GM23248 (cell line): Measurements from ENCODE around the gene SOX6. TPM values are rescaled to one million over a fixed set of nuclear protein-coding genes. Genes with fewer than 3 reads are reported as not detected.

ENCODE experiments used
- DNase-seq: peaks from one replicate; pipeline ENCODE4 v3.0.0-alpha.2; 2015
- H2AFZ ChIP-seq: fragments of 200-600 bp; sonication (generic); 2 replicates; pipeline ENCODE4 v1.6.1; 2016; ENCODE audit warnings: antibody characterized with exemption
- H3F3A ChIP-seq: fragments of 200-600 bp; sonication (generic); 2 replicates; pipeline ENCODE4 v1.6.1; 2016; ENCODE audit warnings: mild to moderate bottlenecking, antibody characterized with exemption, mixed run types; ENCODE audit not compliant: insufficient read depth
- H3K27ac ChIP-seq: fragments of 200-600 bp; sonication (generic); 2 replicates; pipeline ENCODE4 v1.5.1; 2016; ENCODE audit warnings: mild to moderate bottlenecking
- H3K27me3 ChIP-seq: fragments of 200-600 bp; sonication (generic); replicated peaks from 2 replicates; pipeline ENCODE4 v1.6.1; 2016; ENCODE audit warnings: mild to moderate bottlenecking; ENCODE audit not compliant: insufficient read depth
- H3K36me3 ChIP-seq: fragments of 200-600 bp; sonication (generic); 2 replicates; pipeline ENCODE4 v1.6.1; 2016; ENCODE audit warnings: low read depth, mild to moderate bottlenecking
- H3K4me1 ChIP-seq: fragments of 200-600 bp; sonication (generic); 2 replicates; pipeline ENCODE4 v1.6.1; 2016; ENCODE audit warnings: mild to moderate bottlenecking; ENCODE audit not compliant: insufficient read depth
- H3K4me2 ChIP-seq: fragments of 200-600 bp; sonication (generic); one replicate; pipeline ENCODE4 v1.6.1; 2016; ENCODE audit warnings: mild to moderate bottlenecking; ENCODE audit not compliant: unreplicated experiment
- H3K4me3 ChIP-seq: fragments of 200-600 bp; sonication (generic); 2 replicates; pipeline ENCODE4 v1.5.1; 2016; ENCODE audit warnings: mild to moderate bottlenecking
- H3K79me2 ChIP-seq: fragments of 200-600 bp; sonication (generic); 2 replicates; pipeline ENCODE4 v1.6.1; 2016; ENCODE audit warnings: mild to moderate bottlenecking; ENCODE audit not compliant: insufficient read depth
- H3K9ac ChIP-seq: fragments of 200-600 bp; sonication (generic); 2 replicates; pipeline ENCODE4 v1.6.1; 2016; ENCODE audit warnings: mild to moderate bottlenecking
- H3K9me2 ChIP-seq: fragments of 200-600 bp; sonication (generic); 2 replicates; pipeline ENCODE4 v1.6.1; 2016; ENCODE audit warnings: mixed run types, mild to moderate bottlenecking, moderate library complexity; ENCODE audit not compliant: insufficient read depth
- H3K9me3 ChIP-seq: fragments of 200-600 bp; sonication (generic); one replicate; pipeline ENCODE4 v1.6.1; 2017; ENCODE audit warnings: low read depth
- H4K20me1 ChIP-seq: fragments of 200-600 bp; sonication (generic); 2 replicates; pipeline ENCODE4 v1.6.0; 2016; ENCODE audit not compliant: insufficient read depth
- EZH2 ChIP-seq: fragments of 200-600 bp; sonication (generic); IDR thresholded peaks from 2 replicates; pipeline ENCODE4 v1.6.1; 2018; ENCODE audit warnings: antibody characterized with exemption, mild to moderate bottlenecking; ENCODE audit not compliant: insufficient read depth, poor library complexity, severe bottlenecking
- EZH2phosphoT487 ChIP-seq: fragments of 200-600 bp; sonication (generic); IDR thresholded peaks from 2 replicates; pipeline ENCODE4 v1.6.1; 2018; ENCODE audit warnings: antibody characterized with exemption, moderate library complexity, mild to moderate bottlenecking, low read depth; ENCODE audit not compliant: insufficient read depth
- WGBS, 2 experiments: methylation state at CpG; one replicate each; pipeline ENCODE4 v1.1.6; 2015 to 2017; ENCODE audit warnings: low lambda C conversion rate in 2 of 2, low coverage in 1 of 2; ENCODE audit errors: missing lambda C conversion rate in 2 of 2; 5-methylcytosine and 5-hydroxymethylcytosine counted together
- in situ Hi-C: fragments of 300-500 bp; cut with MboI; formaldehyde crosslinking; loops from 2 replicates; pipeline ENCODE4 v1.15.0; 2020
- polyA plus RNA-seq: library from polyadenylated mRNA; unstranded; fragments of >200 nt; fragmentation: Nextera tagmentation; extraction: Ambion mirVana; gene quantifications from 2 replicates; pipeline ENCODE4 v1.2.1, GENCODE V29; 2016
- total RNA-seq: library from RNA; depleted of rRNA; stranded (reverse); fragments of >200 nt; shearing (Covaris generic); gene quantifications from 2 replicates; pipeline ENCODE4 v1.2.3, GENCODE V29; 2014

SOX6 gene
- total and polyA plus RNA-seq, 2 experiments from 2014 or later, result under 0.01 to 0.49 TPM

DNA sequence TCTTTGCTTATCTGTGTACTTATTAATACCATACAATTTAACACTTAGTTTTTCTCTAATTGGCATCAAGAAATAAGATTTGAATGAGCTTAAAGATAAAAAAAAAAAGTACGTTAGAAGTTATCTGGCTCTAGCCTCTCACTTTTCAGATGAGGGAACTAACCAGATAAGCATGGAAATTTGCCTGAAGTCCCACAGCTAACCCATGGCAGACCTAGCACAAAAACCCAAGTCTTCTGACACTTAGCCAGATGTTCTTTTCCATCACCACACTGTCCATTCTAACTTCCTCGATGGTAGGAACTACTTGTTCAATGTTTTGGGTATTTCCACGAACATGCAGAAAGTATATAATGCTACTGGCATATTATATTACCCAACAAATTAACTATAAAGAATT, 7.4 kb upstream of the SOX6 start:
- no peaks in the 10 kb centered on the region for H3K79me2 ChIP-seq
- H4K20me1 ChIP-seq, result no peaks in the 10 kb centered on the region
- no peaks in the 10 kb centered on the region for H3K4me1 ChIP-seq
- no peaks in the 10 kb centered on the region for H3K9me2 ChIP-seq
- no peaks in the 10 kb centered on the region for H3F3A ChIP-seq
- TF ChIP-seq EZH2phosphoT487 (no peak), EZH2 (no peak)
- H2AFZ ChIP-seq, result no peak overlapping the region
- H3K4me2 ChIP-seq, result no peak overlapping the region
- no peak overlapping the region for H3K27ac ChIP-seq
- no peaks in the 10 kb centered on the region for H3K9me3 ChIP-seq
- in situ Hi-C loops, result no loop called here
- DNase-seq, result no peak
- WGBS, 2 experiments, result 11 to 12% methylated on average over 3 of the region's 3 CpGs
- no peak overlapping the region for H3K9ac ChIP-seq
- no peaks in the 10 kb centered on the region; the same call in 1 of the 2 replicates for H3K27me3 ChIP-seq
- H3K4me3 ChIP-seq, result no peak overlapping the region
- H3K36me3 ChIP-seq, result no peaks in the 10 kb centered on the region

- H3K27ac ChIP-seq, result no peak overlapping the region
- in situ Hi-C loops, result no loop called here
- H3K4me2 ChIP-seq, result no peak overlapping the region
- no peaks in the 10 kb centered on the region for H3K4me1 ChIP-seq
- no peak for DNase-seq
- 2 to 8% methylated on average over 1 of the region's 1 CpG for WGBS, 2 experiments
- H3K9ac ChIP-seq, result no peak overlapping the region
- H3K4me3 ChIP-seq, result no peak overlapping the region
- H3K9me3 ChIP-seq, result no peaks in the 10 kb centered on the region
- no peaks in the 10 kb centered on the region for H3K27me3 ChIP-seq
- no peaks in the 10 kb centered on the region for H3K36me3 ChIP-seq
- H3K9me2 ChIP-seq, result no peaks in the 10 kb centered on the region
- no peak overlapping the region for H2AFZ ChIP-seq
- no peak for TF ChIP-seq EZH2phosphoT487
- TF ChIP-seq EZH2, result no peak
- no peaks in the 10 kb centered on the region for H4K20me1 ChIP-seq
- no peaks in the 10 kb centered on the region for H3K79me2 ChIP-seq
- no peaks in the 10 kb centered on the region for H3F3A ChIP-seq
Measured at GRCh38 chr11:16361108-16361865, 4.9 kb upstream of the SOX6 start.

DNA sequence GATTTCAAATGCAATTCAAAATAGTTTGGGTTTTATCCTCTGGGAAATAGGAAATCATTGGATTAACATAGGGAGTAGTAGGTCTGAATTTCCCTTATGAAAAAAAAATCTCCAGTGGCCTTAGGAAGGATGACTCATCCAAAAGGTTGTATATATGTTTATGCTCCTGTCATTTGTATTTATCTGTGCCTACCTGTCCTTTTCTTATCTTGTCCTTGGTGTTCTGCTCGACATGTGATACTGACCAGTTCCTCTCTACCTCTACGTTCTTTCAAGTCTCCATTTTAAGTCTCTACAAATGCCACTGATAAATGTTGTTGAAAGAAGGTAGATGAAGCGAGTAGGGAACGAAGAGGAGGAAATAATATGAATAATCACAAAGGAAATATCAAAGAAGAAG, 3.0 kb upstream of the SOX6 start:
- Histone ChIP-seq H2AFZ (no peak overlapping the region), H3K9me2 (no peaks in the 10 kb centered on the region), H3K4me2 (no peak overlapping the region), H3K79me2 (no peaks in the 10 kb centered on the region), H3K27ac (no peak overlapping the region), H4K20me1 (no peaks in the 10 kb centered on the region), H3K9ac (no peak overlapping the region), H3K27me3 (no peaks in the 10 kb centered on the region), H3K4me1 (no peaks in the 10 kb centered on the region), H3K4me3 (no peak overlapping the region), H3K9me3 (no peaks in the 10 kb centered on the region), H3K36me3 (no peaks in the 10 kb centered on the region), H3F3A (no peaks in the 10 kb centered on the region)
- DNase-seq, result no peak
- TF ChIP-seq EZH2phosphoT487 (no peak), EZH2 (no peak)
- 16 to 19% methylated on average over 4 of the region's 4 CpGs for WGBS, 2 experiments
- in situ Hi-C loops, result no loop called here

DNA sequence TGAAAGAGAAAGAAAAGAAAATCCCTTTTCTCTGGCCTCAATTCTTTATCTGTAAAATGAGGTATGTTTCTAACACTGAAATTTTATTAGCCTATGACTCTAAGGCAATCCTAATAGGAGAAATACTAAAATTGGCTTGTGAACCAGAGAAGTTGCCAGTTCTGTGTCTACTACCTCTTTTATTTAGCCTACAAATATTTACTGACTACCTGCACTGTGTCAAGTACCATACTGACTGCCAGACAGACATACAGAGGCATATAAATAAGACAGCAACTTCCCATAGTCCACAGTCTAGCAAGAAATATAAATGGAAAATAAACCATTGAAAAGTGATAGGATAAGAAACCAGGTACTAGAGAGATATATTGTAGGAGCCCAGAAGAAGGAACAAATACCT, 2.4 kb upstream of the SOX6 start:
- in situ Hi-C loops, result no loop called here
- no peaks in the 10 kb centered on the region for H3K79me2 ChIP-seq
- H3K4me3 ChIP-seq, result no peak overlapping the region
- H3K36me3 ChIP-seq, result no peaks in the 10 kb centered on the region
- no peaks in the 10 kb centered on the region for H3F3A ChIP-seq
- H3K9me3 ChIP-seq, result no peaks in the 10 kb centered on the region
- H3K4me2 ChIP-seq, result no peak overlapping the region
- H4K20me1 ChIP-seq, result no peaks in the 10 kb centered on the region
- H3K9me2 ChIP-seq, result no peaks in the 10 kb centered on the region
- H2AFZ ChIP-seq, result no peak overlapping the region
- H3K4me1 ChIP-seq, result no peaks in the 10 kb centered on the region
- DNase-seq, result no peak
- no peak overlapping the region for H3K9ac ChIP-seq
- no peaks in the 10 kb centered on the region for H3K27me3 ChIP-seq
- H3K27ac ChIP-seq, result no peak overlapping the region
- TF ChIP-seq EZH2phosphoT487 (no peak), EZH2 (no peak)

DNA sequence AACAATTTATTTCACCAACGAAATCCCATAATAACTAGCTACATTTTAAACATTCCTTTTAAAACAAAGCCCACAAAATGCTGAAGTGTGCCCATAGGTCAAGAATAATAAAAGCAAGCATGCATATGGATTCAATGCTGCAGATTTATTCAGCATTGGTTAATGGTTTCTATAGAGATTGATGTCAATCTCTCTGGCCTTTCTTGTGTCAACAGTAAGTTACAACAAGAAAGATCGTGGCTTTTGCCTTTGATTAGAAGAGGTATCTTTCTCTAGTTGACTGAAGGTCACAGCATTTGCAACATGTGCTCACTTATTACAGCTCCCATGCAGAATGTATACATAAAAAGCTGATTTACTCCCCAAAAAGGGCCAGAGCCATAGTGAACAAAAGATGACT, 1.4 kb upstream of the SOX6 start:
- no peak overlapping the region for H3K9ac ChIP-seq
- H3K27ac ChIP-seq, result no peak overlapping the region
- no peaks in the 10 kb centered on the region for H3K4me1 ChIP-seq
- no peaks in the 10 kb centered on the region for H4K20me1 ChIP-seq
- no peaks in the 10 kb centered on the region for H3K79me2 ChIP-seq
- DNase-seq, result no peak
- H3K9me2 ChIP-seq, result no peaks in the 10 kb centered on the region
- H3K9me3 ChIP-seq, result no peaks in the 10 kb centered on the region
- no peak overlapping the region for H2AFZ ChIP-seq
- H3K4me3 ChIP-seq, result no peak overlapping the region
- 0 to 10% methylated on average over 2 of the region's 2 CpGs for whole genome bisulfite sequencing, 2 experiments
- H3K36me3 ChIP-seq, result no peaks in the 10 kb centered on the region
- no peak for TF ChIP-seq EZH2
- no peak for TF ChIP-seq EZH2phosphoT487
- no peaks in the 10 kb centered on the region for H3F3A ChIP-seq
- no peak overlapping the region for H3K4me2 ChIP-seq
- in situ Hi-C loops, result no loop called here
- H3K27me3 ChIP-seq, result 0 out of 2 replicates have a peak, but pooled peaks cover 6% of the 10 kb centered on the region
